Parathyroid adenoma (tissue), 2 donors: ENCODE measurements around the gene ZDHHC11.
"Not testable (repeated sequence)": the region's sequence is repeated elsewhere in the genome, so short reads cannot be mapped to it uniquely, and the experiment has no call there.

Source experiments
- H2AFZ ChIP-seq: fragments of 300-600 bp; sonication (generic); one replicate; pipeline ENCODE4 v1.7.0; 2017; ENCODE audit warnings: antibody characterized with exemption, mild to moderate bottlenecking
- H3K27ac ChIP-seq: fragments of 300-600 bp; sonication (generic); one replicate; pipeline ENCODE4 v1.7.0; 2017
- H3K27me3 ChIP-seq: fragments of 300-600 bp; sonication (generic); one replicate; pipeline ENCODE4 v1.7.0; 2017; ENCODE audit warnings: low read length; ENCODE audit not compliant: control insufficient read depth, insufficient read depth
- H3K36me3 ChIP-seq: fragments of 300-600 bp; sonication (generic); one replicate; pipeline ENCODE4 v1.7.0; 2017; ENCODE audit warnings: low read length; ENCODE audit not compliant: control insufficient read depth, insufficient read depth
- H3K4me1 ChIP-seq: fragments of 300-600 bp; sonication (generic); one replicate; pipeline ENCODE4 v1.7.0; 2017; ENCODE audit warnings: control low read depth
- H3K4me2 ChIP-seq: fragments of 300-600 bp; sonication (generic); one replicate; pipeline ENCODE4 v1.7.0; 2017; ENCODE audit warnings: low read length
- H3K4me3 ChIP-seq: fragments of 300-600 bp; sonication (generic); one replicate; pipeline ENCODE4 v1.7.0; 2017; ENCODE audit warnings: low read depth, low read length
- H3K79me2 ChIP-seq: fragments of 300-600 bp; sonication (generic); one replicate; pipeline ENCODE4 v1.7.0; 2017; ENCODE audit warnings: control low read depth
- H3K9ac ChIP-seq: fragments of 300-600 bp; sonication (generic); one replicate; pipeline ENCODE4 v1.7.0; 2017; ENCODE audit warnings: mild to moderate bottlenecking
- H3K9me3 ChIP-seq: fragments of 300-600 bp; sonication (generic); one replicate; pipeline ENCODE4 v1.7.0; 2017; ENCODE audit warnings: low read length; ENCODE audit not compliant: control insufficient read depth
- TF ChIP-seq, protein P1 (sequence below): fragments of 300-600 bp; sonication (generic); IDR thresholded peaks from one replicate; pipeline ENCODE4 v1.7.0; 2017; ENCODE audit warnings: antibody characterized with exemption, mild to moderate bottlenecking
- donor health status: primary hyperparathyroidism.

The ZDHHC11 gene

DNA sequence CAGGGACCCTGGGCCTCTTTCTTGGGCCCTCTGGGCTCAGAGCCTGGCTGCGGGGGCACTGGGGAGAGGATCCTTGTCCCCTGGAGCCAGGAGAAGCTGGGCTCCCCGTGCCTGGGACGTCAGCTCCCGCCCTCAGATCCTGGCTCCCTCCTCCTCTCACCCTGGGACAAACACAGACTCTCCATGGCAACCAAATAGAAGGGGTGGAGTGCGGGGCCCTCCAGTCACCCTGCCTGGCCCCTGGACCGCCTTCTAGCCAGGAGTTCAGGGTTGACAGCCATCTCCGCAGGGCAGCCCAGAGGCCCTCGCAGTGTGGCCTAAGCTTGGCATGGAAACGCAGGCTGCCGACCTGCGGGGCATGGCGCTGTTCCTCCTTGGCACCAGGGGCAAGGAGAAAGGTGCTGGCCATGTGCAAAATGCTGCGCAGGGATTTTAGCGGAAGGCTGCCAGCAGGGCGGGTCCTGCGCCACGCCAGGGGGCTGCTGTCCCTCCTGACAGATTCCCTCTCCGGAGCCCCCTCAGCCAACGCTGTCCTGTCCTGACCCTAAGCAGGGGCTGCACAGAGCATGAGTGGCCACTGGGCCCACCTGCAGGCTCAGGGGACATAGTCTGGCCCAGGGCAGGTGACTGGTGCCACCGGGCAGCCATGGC is 1.0 kb downstream of the ZDHHC11 start:
- TF ChIP-seq, protein P1, sequence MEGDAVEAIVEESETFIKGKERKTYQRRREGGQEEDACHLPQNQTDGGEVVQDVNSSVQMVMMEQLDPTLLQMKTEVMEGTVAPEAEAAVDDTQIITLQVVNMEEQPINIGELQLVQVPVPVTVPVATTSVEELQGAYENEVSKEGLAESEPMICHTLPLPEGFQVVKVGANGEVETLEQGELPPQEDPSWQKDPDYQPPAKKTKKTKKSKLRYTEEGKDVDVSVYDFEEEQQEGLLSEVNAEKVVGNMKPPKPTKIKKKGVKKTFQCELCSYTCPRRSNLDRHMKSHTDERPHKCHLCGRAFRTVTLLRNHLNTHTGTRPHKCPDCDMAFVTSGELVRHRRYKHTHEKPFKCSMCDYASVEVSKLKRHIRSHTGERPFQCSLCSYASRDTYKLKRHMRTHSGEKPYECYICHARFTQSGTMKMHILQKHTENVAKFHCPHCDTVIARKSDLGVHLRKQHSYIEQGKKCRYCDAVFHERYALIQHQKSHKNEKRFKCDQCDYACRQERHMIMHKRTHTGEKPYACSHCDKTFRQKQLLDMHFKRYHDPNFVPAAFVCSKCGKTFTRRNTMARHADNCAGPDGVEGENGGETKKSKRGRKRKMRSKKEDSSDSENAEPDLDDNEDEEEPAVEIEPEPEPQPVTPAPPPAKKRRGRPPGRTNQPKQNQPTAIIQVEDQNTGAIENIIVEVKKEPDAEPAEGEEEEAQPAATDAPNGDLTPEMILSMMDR = no peak
- no peaks in the 10 kb centered on the region for H3K79me2 ChIP-seq
- no peak overlapping the region for H3K9ac ChIP-seq
- H3K36me3 ChIP-seq = no peaks in the 10 kb centered on the region
- H3K4me3 ChIP-seq = no peak overlapping the region
- peaks cover under 1% of the 10 kb centered on the region for H3K27me3 ChIP-seq
- no peaks in the 10 kb centered on the region for H3K9me3 ChIP-seq
- no peak overlapping the region for H2AFZ ChIP-seq
- H3K4me2 ChIP-seq = no peak overlapping the region
- no peak overlapping the region for H3K27ac ChIP-seq
- no peaks in the 10 kb centered on the region for H3K4me1 ChIP-seq

DNA sequence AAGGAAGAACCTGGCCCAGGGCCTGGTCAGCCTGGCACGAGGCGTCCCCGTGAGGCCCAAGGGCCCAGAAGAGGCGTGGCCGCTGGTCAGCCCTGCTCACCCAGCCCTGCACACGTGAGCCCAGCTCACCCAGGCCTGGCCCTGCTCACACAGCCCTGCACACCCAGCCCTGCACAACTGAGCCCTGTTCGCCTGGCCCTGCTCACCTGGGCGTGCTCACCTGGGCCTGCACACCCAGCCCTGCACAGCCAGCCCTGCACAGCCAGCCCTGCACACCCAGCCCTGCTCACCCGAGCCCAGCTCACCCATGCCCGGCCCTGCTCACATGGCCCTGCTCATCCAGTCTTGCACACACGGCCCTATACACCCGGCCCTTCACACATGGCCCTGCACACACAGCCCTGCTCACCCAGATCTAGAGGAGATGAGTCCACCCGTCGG is 2.1 kb downstream of the ZDHHC11 start:
- Histone ChIP-seq H3K9me3 (no peaks in the 10 kb centered on the region), H3K4me2 (no peak overlapping the region), H3K79me2 (no peaks in the 10 kb centered on the region), H2AFZ (no peak overlapping the region), H3K9ac (no peak overlapping the region), H3K27me3 (no peaks in the 10 kb centered on the region), H3K4me1 (no peaks in the 10 kb centered on the region), H3K36me3 (no peaks in the 10 kb centered on the region), H3K4me3 (no peak overlapping the region), H3K27ac (no peak overlapping the region)
- TF ChIP-seq, protein P1 = no peak

DNA sequence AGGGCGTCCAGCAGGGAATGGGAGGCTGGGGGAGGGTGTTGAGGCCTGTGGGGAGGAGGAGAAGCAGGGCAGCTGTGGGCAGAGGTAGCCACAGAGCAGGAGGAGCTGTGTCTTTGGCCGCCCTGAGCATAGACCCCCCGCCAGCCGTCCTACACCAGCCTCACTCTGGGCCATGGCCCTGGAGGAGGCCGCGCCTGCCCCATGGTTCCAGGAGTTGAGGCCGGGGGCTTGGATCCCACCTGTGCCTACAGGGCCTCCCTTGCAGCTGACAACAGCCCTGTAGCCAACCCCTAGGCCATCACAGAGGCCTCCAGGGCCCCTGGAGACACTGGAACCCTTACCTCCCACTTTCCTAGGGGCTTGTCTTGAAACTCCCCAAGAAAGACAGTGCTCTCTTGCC is 3.0 kb downstream of the ZDHHC11 start:
- H3K4me2 ChIP-seq, H3K4me3 ChIP-seq, H3K27ac ChIP-seq, H3K79me2 ChIP-seq, H3K9me3 ChIP-seq, H3K9ac ChIP-seq, H2AFZ ChIP-seq, H3K4me1 ChIP-seq, H3K27me3 ChIP-seq, H3K36me3 ChIP-seq: not testable (repeated sequence)

DNA sequence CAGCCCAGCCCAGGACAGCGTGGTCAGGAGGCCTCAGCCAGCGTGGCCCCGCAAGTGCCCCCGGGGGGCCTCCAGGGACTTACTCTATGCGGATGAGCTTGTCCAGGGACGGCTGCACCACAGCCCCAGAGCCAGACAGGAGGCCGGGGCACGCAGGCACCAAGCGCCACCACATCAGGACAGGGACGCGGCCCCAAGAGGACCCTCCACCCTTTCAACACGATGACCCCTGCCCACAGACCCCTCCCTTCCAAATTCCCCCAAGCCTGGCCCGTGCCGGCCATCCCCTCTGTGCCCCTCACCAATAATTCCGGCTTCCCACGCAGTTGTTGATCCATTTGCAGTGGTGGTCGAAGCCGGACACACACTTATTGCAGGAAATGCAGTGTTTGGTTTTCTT is 3.6 kb downstream of the ZDHHC11 start:
- not testable (repeated sequence) for H3K4me3 ChIP-seq, H2AFZ ChIP-seq, H3K27ac ChIP-seq, H3K27me3 ChIP-seq, H3K9me3 ChIP-seq, H3K79me2 ChIP-seq, H3K9ac ChIP-seq, H3K36me3 ChIP-seq, H3K4me2 ChIP-seq, H3K4me1 ChIP-seq

DNA sequence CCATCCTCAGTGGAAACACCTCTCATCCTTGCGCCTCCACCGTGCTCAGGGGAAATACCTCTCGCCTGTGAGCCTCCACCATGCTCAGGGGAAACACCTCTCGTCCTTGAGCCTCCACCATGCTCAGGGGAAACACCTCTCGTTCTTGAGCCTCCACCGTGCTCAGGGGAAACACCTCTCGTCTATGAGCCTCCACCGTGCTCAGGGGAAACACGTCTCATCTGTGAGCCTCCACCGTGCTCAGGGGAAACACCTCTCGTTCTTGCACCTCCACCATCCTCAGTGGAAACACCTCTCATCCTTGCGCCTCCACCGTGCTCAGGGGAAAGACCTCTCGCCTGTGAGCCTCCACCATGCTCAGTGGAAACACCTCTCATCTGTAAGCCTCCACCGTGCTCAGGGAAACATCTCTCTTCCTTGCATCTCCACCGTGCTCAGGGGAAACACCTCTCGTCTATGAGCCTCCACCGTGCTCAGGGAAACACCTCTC is 4.1 kb downstream of the ZDHHC11 start:
- not testable (repeated sequence) for H3K4me2 ChIP-seq, H3K36me3 ChIP-seq, H2AFZ ChIP-seq, H3K79me2 ChIP-seq, H3K27me3 ChIP-seq, H3K27ac ChIP-seq, H3K9me3 ChIP-seq, H3K4me3 ChIP-seq, H3K4me1 ChIP-seq, H3K9ac ChIP-seq

DNA sequence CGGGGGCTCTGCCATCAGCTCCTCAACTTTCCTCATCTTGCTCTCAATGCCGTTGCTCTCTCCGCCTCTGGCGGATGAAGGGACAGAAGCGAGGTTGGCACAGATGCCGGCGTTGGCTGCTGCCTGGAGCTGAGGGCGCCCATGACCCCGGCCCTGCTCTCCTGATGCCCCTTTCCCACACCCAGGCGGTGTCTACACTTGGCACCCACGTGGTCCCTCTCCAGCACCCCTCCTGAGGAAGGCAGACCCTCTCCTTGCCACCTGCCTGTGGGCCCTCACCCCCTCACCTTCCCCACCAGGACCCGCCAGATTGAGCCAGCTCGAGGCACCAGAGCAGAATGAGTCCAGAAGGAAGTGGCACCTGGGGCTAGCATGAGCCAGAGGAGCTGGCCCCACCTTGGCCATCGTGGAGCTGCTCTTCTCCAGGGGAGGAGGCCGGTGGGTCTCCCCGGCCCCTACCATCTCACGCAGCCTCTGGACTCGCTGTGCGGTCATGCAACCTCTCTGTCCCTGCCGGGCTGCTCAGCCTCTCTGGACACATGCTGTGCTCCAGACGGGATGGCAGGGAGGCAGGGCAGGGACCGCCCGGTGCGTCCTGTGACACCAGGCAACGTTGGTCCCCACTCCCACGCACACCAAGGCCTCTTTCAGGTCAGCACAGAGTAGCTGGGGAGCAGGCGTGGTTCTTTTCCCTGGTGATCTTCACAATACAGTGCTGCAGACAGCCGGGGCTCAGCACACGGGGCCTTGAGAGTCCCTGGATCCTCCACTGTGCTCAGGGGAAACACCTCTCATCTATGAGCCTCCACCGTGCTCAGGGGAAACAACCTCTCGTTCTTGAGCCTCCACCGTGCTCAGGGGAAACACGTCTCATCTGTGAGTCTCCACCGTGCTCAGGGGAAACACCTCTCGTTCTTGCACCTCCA is 4.8 kb downstream of the ZDHHC11 start:
- not testable (repeated sequence) for H3K9me3 ChIP-seq, H3K79me2 ChIP-seq, H3K27ac ChIP-seq, H3K4me1 ChIP-seq, H3K9ac ChIP-seq, H3K36me3 ChIP-seq, H3K4me3 ChIP-seq, H3K27me3 ChIP-seq, H3K4me2 ChIP-seq, H2AFZ ChIP-seq

DNA sequence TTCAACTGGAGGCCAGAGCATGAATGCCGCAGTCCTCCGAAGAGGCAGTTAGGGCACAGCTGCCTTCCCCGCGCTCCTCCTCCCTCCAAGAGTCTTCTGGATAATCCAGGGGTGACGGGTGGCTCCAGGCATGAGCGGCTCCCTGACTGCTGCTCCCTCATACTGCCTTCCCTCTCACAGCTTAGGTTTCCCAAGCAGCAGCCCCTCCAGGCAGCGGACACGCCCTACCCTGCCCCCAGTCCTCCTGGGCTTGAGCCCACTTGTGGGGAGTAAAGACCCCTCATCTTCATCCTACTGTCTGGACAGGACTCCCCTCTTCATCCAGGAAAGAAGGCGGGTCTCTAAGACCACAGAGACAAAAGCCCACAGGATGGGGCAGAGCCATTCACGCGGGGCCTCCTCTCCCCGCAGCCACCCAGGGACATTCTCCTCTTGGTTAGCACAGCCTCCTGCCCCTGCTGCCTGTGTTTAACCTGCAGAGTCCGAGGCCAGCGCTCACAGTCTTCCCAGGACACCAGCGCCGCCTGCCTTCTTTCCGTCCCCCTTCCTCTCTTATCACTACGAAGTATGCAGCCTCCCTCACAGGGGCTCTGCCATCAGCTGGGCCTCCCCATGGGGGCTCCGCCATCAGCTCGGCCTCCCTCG is 5.6 kb downstream of the ZDHHC11 start:
- not testable (repeated sequence) for H3K27me3 ChIP-seq, H3K9ac ChIP-seq, H3K9me3 ChIP-seq, H3K4me2 ChIP-seq, H3K27ac ChIP-seq, H3K79me2 ChIP-seq, H2AFZ ChIP-seq, H3K36me3 ChIP-seq, H3K4me1 ChIP-seq, H3K4me3 ChIP-seq

DNA sequence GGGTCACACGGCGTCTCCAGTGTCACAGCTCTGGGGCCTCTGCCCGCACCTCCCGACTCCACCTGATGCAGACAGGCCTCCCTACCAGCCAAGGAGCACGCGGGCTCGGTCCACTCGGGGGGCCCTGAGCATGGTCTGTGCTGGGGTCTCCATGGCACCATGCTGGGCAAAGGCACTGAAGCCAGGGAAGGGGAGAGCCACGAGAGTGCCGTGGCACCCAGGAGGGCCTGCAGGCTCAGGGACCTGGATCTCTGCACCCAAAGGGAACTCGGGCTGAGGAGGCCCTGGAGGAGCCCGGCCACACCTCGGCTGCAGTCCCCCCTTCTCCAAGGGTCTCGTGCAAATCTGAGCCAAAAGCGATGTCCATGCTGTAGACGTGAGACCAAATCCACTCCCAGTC is 6.4 kb downstream of the ZDHHC11 start:
- H3K4me1 ChIP-seq, H3K4me3 ChIP-seq, H3K27ac ChIP-seq, H2AFZ ChIP-seq, H3K9me3 ChIP-seq, H3K9ac ChIP-seq, H3K27me3 ChIP-seq, H3K79me2 ChIP-seq, H3K36me3 ChIP-seq, H3K4me2 ChIP-seq: not testable (repeated sequence)

DNA sequence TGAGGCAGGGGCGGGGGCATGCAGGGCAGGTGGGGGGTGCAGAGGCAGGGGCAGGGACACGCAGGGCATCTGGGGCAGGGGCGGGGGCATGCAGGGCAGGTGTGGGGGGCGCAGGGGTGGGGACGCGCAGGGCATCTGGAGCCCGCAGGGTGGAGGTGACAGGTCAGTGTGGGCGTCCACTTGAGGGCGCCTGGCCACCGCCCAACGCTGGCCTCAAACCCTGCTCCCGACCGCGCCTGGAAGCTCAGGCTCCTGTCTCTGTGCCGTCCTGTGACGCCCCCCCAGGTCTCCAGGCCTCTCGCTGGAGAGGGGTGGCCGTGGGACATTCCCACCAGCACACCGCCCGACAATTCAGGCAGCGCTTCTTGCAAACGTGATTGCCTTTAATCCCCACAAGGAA is 6.9 kb downstream of the ZDHHC11 start:
- not testable (repeated sequence) for H3K36me3 ChIP-seq, H3K9me3 ChIP-seq, H3K4me1 ChIP-seq, H3K9ac ChIP-seq, H3K27me3 ChIP-seq, H3K27ac ChIP-seq, H3K4me2 ChIP-seq, H3K4me3 ChIP-seq, H2AFZ ChIP-seq, H3K79me2 ChIP-seq
